BLaER1 (cell line): ENCODE measurements around the gene PLAAT2.
"Not testable (repeated sequence)": the region's sequence is repeated elsewhere in the genome, so short reads cannot be mapped to it uniquely, and the experiment has no call there.

Experiments
- H3K27ac ChIP-seq: shearing (Covaris generic); formaldehyde crosslinking; 2 replicates; pipeline ENCODE4 v1.8.1; 2022
- H3K27me3 ChIP-seq: shearing (Covaris generic); formaldehyde crosslinking; 2 replicates; pipeline ENCODE4 v1.8.1; 2022
- H3K36me3 ChIP-seq: shearing (Covaris generic); formaldehyde crosslinking; 2 replicates; pipeline ENCODE4 v1.8.1; 2022
- H3K4me1 ChIP-seq: shearing (Covaris generic); formaldehyde crosslinking; 2 replicates; pipeline ENCODE4 v1.8.1; 2022
- H3K4me2 ChIP-seq: shearing (Covaris generic); formaldehyde crosslinking; 2 replicates; pipeline ENCODE4 v1.8.1; 2022
- H3K4me3 ChIP-seq: shearing (Covaris generic); formaldehyde crosslinking; 2 replicates; pipeline ENCODE4 v1.8.1; 2022
- H3K9ac ChIP-seq: shearing (Covaris generic); formaldehyde crosslinking; 2 replicates; pipeline ENCODE4 v1.8.1; 2022
- H3K9me3 ChIP-seq: shearing (Covaris generic); formaldehyde crosslinking; 2 replicates; pipeline ENCODE4 v1.8.1; 2022
- H4K20me1 ChIP-seq: shearing (Covaris generic); formaldehyde crosslinking; 2 replicates; pipeline ENCODE4 v1.8.1; 2022
- Cebpa-rat ChIP-seq: shearing (Covaris generic); IDR thresholded peaks from 2 replicates; pipeline ENCODE4 v1.8.1; 2022

Gene PLAAT2

DNA sequence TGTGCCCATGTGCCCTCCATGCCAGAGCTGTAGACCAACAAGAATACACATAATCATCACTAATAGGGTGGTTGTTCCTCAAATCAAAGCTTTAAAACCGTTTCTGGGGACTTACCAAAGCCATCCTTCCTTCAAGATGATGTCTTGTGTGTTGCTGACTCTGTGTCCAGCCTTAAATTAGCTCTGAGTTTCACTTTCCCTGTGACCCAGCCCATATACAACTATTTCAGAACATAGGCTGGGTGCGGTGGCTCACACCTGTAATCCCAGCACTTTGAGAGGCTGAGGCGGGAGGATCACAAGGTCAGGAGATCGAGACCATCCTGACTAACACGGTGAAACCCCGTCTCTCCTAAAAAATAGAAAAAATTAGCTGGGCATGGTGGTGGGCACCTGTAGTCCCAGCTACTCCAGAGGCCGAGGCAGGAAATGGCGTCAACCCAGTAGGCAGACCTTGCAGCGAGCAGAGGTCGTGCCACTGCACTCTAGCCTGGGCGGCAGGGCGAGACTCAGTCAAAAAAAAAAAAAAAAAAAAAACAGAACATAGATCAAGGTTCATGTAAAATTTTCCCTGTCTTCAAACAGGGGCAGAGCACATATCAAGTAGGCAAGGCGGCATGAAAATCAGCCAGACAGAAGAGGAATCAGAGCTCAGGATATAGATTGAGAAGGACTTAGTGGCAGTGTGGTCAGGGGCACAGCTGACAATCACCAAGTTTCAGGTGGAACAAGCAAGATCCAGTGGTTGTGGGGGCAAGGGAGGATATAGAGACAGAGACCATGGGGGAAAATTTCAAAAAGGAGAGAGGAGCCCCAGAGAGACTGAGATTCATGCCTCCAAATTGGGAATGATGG, at the start of gene PLAAT2:
TSS of gene PLAAT2 (minus strand) at position 179 of the 855 bp plus-strand sequence. CDS start at position 124, 55 bp downstream.
- no peaks in the 10 kb centered on the region for H3K9me3 ChIP-seq
- H3K4me1 ChIP-seq = peaks cover 49% of the 10 kb centered on the region
- no peaks in the 10 kb centered on the region for H3K36me3 ChIP-seq
- no peak within 1 kb of the TSS for H3K4me3 ChIP-seq
- no peak for TF ChIP-seq Cebpa-rat
- no peaks in the 10 kb centered on the region for H3K27me3 ChIP-seq
- H3K27ac ChIP-seq = no peak within 1 kb of the TSS
- no peaks in the 10 kb centered on the region for H4K20me1 ChIP-seq
- no peak within 1 kb of the TSS for H3K4me2 ChIP-seq
- H3K9ac ChIP-seq = no peak within 1 kb of the TSS

GRCh38 chr11:63612181-63612580, 49.0 kb upstream of the PLAAT2 start:
- no peak overlapping the region for H3K27ac ChIP-seq
- H3K9ac ChIP-seq = no peak overlapping the region
- no peak overlapping the region for H3K4me3 ChIP-seq
- H3K4me2 ChIP-seq = no peak overlapping the region
- TF ChIP-seq Cebpa-rat = no peak
- peaks cover 11% of the 10 kb centered on the region; the same call in 1 of the 2 replicates for H4K20me1 ChIP-seq
- peaks cover 32% of the 10 kb centered on the region for H3K4me1 ChIP-seq
- H3K36me3 ChIP-seq = no peaks in the 10 kb centered on the region
- no peaks in the 10 kb centered on the region for H3K9me3 ChIP-seq
- H3K27me3 ChIP-seq = peaks cover 40% of the 10 kb centered on the region

- peaks cover 32% of the 10 kb centered on the region for H3K4me1 ChIP-seq
- H3K4me2 ChIP-seq = peak overlapping the region; percentile 71
- no peak for TF ChIP-seq Cebpa-rat
- H3K9ac ChIP-seq = no peak overlapping the region
- no peak overlapping the region for H3K4me3 ChIP-seq
- no peak overlapping the region for H3K27ac ChIP-seq
- H3K9me3 ChIP-seq = no peaks in the 10 kb centered on the region
- H3K27me3 ChIP-seq = peaks cover 40% of the 10 kb centered on the region
- H4K20me1 ChIP-seq = peaks cover 11% of the 10 kb centered on the region; the same call in 1 of the 2 replicates
- H3K36me3 ChIP-seq = no peaks in the 10 kb centered on the region
Observed at GRCh38 chr11:63611395-63611747, 48.2 kb upstream of the PLAAT2 start.

- no peak overlapping the region for H3K9ac ChIP-seq
- peak overlapping the region; percentile 71 for H3K4me2 ChIP-seq
- H3K27ac ChIP-seq = no peak overlapping the region
- H3K27me3 ChIP-seq = peaks cover 40% of the 10 kb centered on the region
- H3K36me3 ChIP-seq = no peaks in the 10 kb centered on the region
- no peaks in the 10 kb centered on the region for H3K9me3 ChIP-seq
- no peak for TF ChIP-seq Cebpa-rat
- peaks cover 11% of the 10 kb centered on the region; the same call in 1 of the 2 replicates for H4K20me1 ChIP-seq
- no peak overlapping the region for H3K4me3 ChIP-seq
- peaks cover 32% of the 10 kb centered on the region for H3K4me1 ChIP-seq
Observed at GRCh38 chr11:63610604-63611394, 47.6 kb upstream of the PLAAT2 start.

DNA sequence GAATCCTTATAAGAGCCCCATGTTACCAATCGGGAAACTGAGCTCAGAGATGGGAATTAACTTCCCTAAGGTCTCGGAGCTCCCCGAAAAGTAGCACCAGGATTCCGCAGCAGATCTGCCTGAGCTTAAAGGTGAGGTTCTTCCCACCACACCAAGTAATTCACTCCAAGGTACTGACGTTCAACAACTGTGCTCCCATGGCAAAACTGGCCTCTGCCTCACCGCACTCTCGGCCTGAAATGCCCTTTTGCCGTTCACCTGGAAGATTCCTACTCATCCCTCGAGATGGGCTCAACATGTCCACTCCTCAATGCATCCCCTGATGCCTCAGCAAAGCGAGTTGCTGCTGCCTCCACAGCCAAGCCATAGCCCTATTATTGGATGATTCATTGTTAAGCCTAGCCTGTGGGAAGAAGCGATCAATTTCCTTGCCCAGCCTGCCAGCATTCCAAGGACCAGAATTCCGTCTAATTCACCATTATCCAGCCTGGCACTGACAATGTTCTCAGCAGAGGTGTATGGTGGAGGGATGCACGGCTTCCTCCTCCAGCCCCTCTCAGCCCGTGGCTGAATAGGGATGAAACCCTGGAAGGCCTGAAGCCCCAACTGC, 46.9 kb upstream of the PLAAT2 start:
- Histone ChIP-seq H3K4me2 (peak overlapping the region; percentile 71), H3K9me3 (no peaks in the 10 kb centered on the region), H3K27me3 (peaks cover 40% of the 10 kb centered on the region), H3K4me1 (peaks cover 32% of the 10 kb centered on the region), H3K4me3 (no peak overlapping the region), H3K27ac (no peak overlapping the region), H3K36me3 (no peaks in the 10 kb centered on the region), H3K9ac (no peak overlapping the region), H4K20me1 (peaks cover 11% of the 10 kb centered on the region; the same call in 1 of the 2 replicates)
- TF ChIP-seq Cebpa-rat = no peak

DNA sequence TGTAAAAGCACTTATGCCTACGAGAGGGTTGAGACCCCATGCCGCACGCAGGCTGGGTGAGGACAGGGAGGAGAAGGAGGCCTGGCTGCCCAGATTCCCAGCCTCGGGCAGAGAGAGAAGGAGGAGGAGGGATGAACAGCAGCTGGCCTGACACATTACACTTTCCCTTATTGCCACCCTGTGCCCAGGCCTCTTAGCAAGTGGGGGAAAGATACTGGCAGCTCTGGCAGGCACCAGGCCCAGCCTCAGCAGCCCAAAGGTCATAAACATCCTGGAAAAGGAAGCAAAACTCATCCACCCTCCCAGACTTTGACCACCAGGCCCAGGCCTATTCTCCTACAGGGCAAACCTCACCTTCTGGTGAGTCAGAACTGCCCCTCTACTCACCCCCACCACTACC, 46.4 kb upstream of the PLAAT2 start:
- Histone ChIP-seq H3K27ac (no peak overlapping the region), H3K9me3 (no peaks in the 10 kb centered on the region), H3K9ac (no peak overlapping the region), H3K4me3 (no peak overlapping the region), H3K4me1 (peaks cover 32% of the 10 kb centered on the region), H3K36me3 (no peaks in the 10 kb centered on the region), H3K27me3 (peaks cover 37% of the 10 kb centered on the region), H4K20me1 (peaks cover 11% of the 10 kb centered on the region; the same call in 1 of the 2 replicates), H3K4me2 (no peak overlapping the region)
- TF ChIP-seq Cebpa-rat = no peak

DNA sequence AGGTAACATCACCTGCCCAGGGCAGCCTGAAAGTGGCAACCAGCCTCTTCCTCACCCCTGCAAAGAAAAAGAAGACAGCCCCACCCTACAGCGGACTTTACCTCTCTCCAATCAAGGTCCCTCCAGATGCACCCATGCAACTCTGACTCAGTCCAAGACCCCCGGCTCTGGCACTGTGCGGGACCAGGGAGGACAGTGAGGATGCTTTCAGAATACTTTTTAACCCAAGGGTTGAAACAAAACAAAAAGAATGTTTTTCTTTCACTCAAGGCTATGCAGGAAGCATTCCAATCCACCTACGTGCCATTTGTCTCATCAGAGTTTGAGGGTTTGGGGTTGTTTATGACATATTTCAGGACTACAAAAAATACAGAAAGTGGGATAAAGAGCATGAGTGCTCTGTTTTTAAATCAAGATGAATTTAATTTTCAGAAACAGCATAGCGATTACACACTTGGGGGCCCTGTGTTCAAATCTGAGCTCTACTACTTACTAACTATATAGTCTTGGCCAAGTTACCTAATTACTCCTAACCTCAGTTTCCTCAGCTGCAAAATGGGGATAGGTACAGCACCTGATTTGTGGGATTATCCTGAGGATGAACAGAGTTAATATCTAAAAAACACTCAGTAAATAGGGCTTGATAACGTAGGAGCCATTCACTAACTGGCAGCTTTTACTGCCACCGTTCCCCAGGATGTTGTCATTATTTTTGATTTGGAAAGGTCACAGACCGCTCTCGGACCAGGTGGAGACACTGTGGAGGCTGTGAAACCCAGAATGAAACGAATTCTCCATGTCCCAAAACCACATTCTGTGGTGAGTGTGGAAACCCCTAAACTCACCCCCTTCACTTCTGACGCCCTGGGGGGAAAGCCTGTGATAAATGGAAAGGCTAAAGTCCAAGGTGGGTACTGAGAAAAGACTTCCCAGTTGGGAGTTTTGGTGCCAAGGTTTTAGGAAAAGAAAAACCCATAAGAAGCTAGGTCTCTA, 45.5 kb upstream of the PLAAT2 start:
- no peak overlapping the region for H3K27ac ChIP-seq
- no peaks in the 10 kb centered on the region for H3K9me3 ChIP-seq
- TF ChIP-seq Cebpa-rat = no peak
- H3K36me3 ChIP-seq = no peaks in the 10 kb centered on the region
- peaks cover 23% of the 10 kb centered on the region for H3K4me1 ChIP-seq
- H3K27me3 ChIP-seq = peaks cover 29% of the 10 kb centered on the region
- no peak overlapping the region for H3K4me2 ChIP-seq
- no peak overlapping the region for H3K9ac ChIP-seq
- H3K4me3 ChIP-seq = no peak overlapping the region
- H4K20me1 ChIP-seq = 0 out of 2 replicates have a peak, but pooled peaks cover 4% of the 10 kb centered on the region

DNA sequence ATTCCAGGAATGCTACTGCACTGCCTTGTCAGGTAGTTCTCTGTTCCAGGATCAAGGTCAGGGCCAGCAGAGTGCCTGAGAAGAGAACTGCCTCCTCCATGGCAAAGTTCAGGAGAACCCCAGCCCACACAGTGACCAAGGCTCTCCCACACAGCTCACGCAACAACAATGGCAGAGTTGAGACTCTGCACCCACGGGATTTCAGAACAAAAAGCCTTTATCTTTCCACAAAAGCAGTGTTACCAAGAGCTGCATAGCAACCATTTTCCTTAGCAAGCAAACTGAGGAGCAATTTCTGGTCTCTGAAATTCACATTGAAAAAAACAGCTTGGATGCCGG, 40.0 kb upstream of the PLAAT2 start:
- no peaks in the 10 kb centered on the region for H3K36me3 ChIP-seq
- no peaks in the 10 kb centered on the region for H3K9me3 ChIP-seq
- H3K4me2 ChIP-seq = no peak overlapping the region
- no peaks in the 10 kb centered on the region for H4K20me1 ChIP-seq
- no peak overlapping the region for H3K9ac ChIP-seq
- H3K4me3 ChIP-seq = no peak overlapping the region
- H3K4me1 ChIP-seq = 0 out of 2 replicates have a peak, but pooled peaks cover 5% of the 10 kb centered on the region
- H3K27me3 ChIP-seq = no peaks in the 10 kb centered on the region
- no peak overlapping the region for H3K27ac ChIP-seq
- TF ChIP-seq Cebpa-rat = no peak

GRCh38 chr11:63602290-63603179, 39.4 kb upstream of the PLAAT2 start:
- not testable (repeated sequence) for H3K27ac ChIP-seq, H3K9ac ChIP-seq, H4K20me1 ChIP-seq, H3K27me3 ChIP-seq, H3K4me3 ChIP-seq, H3K4me1 ChIP-seq, H3K4me2 ChIP-seq, H3K9me3 ChIP-seq, H3K36me3 ChIP-seq
